Measurements from ENCODE around the gene ZNF57. TPM values are rescaled to one million over a fixed set of nuclear protein-coding genes. Genes with fewer than 3 reads are reported as not detected.
A peak's percentile ranks its signal among the peaks of the same experiment; 100 is the strongest.

ZNF57 gene
- total and polyA plus RNA-seq, 2 of the 13 experiments (the other 11 are each of a cell fraction or from before 2014, with no cell fraction given) = 6.6 to 17.5 TPM

GRCh38 chr19:2944775-2945574, 44.2 kb downstream of the ZNF57 start, which contains the start of gene ZNF77 (continued):
- TF ChIP-seq PRDM15 (CRISPR knock-in tag; IDR thresholded peaks at IDR 0.05) (peak; percentile 44; the same call in 1 of the 2 replicates), ZNF512 (CRISPR knock-in tag; IDR thresholded peaks at IDR 0.05) (no peak), ATF5 (CRISPR knock-in tag; IDR thresholded peaks at IDR 0.05; ENCODE audit: low read depth) (no peak), ZNF749 (CRISPR knock-in tag; IDR thresholded peaks at IDR 0.05; ENCODE audit: borderline replicate concordance) (no peak), ZNF83 (CRISPR knock-in tag; IDR thresholded peaks at IDR 0.05; ENCODE audit: borderline replicate concordance) (no peak), HBP1 (CRISPR knock-in tag; IDR thresholded peaks at IDR 0.05; ENCODE audit: low read depth) (no peak; the same call in 1 of the 2 replicates), ZNF776 (CRISPR knock-in tag; IDR thresholded peaks at IDR 0.05) (0 out of 2 replicates have a peak, but pooled peaks have one; percentile 52), YEATS4 (CRISPR knock-in tag; IDR thresholded peaks at IDR 0.05; ENCODE audit: borderline replicate concordance) (peak; percentile 77), TBX2 (CRISPR knock-in tag; IDR thresholded peaks at IDR 0.05; ENCODE audit: borderline replicate concordance) (peak; percentile 68; the same call in 1 of the 2 replicates), ZNF547 (CRISPR knock-in tag; IDR thresholded peaks at IDR 0.05) (peak; percentile 78), ZMYM2 (CRISPR knock-in tag; IDR thresholded peaks at IDR 0.05) (peak; percentile 97), RERE (CRISPR knock-in tag; IDR thresholded peaks at IDR 0.05; ENCODE audit: low read depth) (no peak), ZNF10 (CRISPR knock-in tag; IDR thresholded peaks at IDR 0.05; ENCODE audit: borderline replicate concordance, low read depth) (no peak), ATM (IDR thresholded peaks at IDR 0.05; ENCODE audit: borderline replicate concordance) (no peak), ZNF737 (CRISPR knock-in tag; IDR thresholded peaks at IDR 0.05; ENCODE audit: borderline replicate concordance) (no peak)
